Hematopoietic multipotent progenitor cell treated with erythropoietin and hydrocortisone succinate and interleukin-3 and kit ligand, for 6 days (in vitro differentiated cells): ENCODE measurements around the gene BUD23.
"Not testable (repeated sequence)": the region's sequence is repeated elsewhere in the genome, so short reads cannot be mapped to it uniquely, and the experiment has no call there.

Experiments
- DNase-seq: peaks from one replicate; pipeline ENCODE4 v3.0.0-alpha.2; 2015

Gene BUD23, protein sequence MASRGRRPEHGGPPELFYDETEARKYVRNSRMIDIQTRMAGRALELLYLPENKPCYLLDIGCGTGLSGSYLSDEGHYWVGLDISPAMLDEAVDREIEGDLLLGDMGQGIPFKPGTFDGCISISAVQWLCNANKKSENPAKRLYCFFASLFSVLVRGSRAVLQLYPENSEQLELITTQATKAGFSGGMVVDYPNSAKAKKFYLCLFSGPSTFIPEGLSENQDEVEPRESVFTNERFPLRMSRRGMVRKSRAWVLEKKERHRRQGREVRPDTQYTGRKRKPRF

DNA sequence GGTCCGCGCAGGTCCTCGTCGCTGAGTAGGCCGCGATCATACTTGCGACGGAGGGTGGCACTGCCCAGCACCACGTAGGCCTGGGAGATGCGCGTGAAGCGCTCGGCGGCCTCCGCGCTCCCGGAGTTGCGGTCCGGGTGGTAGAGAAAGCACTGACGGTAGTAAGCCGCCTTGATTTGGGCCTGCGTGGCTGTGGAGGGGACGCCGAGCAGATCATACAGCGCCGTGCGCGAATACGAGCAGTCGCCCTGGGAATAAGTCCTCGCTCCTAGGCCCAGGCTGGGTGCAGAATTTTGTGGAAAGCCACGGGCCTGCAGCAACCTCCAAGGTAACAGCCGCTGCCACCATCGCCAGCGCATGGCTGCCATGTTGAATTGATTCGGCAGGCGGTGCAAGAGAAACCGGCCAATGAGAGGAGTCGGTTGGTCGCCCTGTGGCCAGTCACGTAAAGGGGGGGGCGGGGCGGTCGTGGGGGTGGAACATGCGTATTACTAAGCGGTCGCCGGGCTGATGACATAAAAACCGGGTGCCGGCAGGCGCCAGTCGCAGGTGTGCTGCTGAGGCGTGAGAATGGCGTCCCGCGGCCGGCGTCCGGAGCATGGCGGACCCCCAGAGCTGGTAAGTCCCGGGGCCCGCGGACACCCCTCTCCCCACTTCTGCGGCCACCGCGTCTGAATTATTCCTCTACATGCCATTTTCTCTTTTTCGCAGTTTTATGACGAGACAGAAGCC is at the start of gene BUD23, which contains the start of gene DNAJC30:
Gene BUD23 (plus strand): TSS at position 542 of the 732 bp plus-strand sequence. CDS start 29 bp downstream, at position 571.
Gene DNAJC30 (minus strand): TSS at position 398 of the 732 bp plus-strand sequence. CDS start 30 bp downstream, at position 368.
- DNase-seq = peak; percentile 99

DNA sequence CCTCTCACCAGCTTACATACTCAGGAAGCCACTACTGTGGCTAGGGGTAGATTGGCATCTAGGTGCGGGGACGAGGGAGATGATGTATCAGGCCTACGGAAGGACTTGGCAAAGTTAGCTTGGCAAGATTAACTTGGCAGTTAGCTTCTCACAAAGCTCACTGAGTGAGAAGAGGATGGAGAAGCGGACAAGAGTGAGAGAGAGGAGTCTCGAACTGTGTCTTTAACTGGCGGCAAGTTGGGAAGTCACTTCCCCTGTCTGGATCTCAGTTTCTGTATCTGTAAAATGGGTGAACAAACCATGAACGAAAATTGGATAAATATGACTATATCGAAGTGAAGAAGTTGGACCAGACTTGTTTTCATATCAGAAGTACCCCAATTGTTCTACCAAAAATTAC is 49.6 kb upstream of the BUD23 start:
- no peak for DNase-seq

DNA sequence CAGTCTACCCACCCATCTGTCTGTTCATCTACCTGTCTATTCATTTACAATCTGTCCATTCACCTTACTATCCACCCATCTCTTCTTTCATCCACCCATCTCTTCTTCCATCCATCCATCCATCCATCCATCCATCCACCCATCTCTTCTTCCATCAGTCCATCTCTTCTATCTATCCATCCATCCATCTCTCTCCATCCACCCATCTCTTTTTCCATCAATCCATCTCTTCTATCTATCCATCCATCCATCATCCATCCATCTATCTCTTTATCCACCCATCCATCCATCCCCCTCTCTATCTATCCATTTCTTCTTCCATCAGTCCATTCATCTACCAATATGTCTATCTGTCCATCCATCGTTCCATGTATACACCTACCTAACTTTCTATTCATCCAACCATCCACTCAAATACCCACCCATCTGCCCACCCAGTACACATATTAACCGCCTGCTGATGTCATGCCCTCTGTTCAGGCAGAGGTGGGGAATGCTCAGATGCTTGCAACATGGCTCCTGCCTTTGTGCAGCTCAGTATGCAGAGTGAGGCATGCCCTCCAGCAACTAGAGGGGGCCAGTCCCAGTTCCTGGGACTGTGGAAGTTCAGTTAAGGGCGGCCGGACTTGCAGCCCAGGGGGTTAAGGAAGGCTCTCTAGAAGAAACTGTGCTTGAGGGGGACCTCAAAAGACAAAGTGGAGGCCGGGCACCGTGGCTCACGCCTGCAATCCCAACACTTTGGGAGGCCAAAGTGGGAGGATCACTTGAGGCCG is 47.8 kb upstream of the BUD23 start:
- no peak for DNase-seq

DNA sequence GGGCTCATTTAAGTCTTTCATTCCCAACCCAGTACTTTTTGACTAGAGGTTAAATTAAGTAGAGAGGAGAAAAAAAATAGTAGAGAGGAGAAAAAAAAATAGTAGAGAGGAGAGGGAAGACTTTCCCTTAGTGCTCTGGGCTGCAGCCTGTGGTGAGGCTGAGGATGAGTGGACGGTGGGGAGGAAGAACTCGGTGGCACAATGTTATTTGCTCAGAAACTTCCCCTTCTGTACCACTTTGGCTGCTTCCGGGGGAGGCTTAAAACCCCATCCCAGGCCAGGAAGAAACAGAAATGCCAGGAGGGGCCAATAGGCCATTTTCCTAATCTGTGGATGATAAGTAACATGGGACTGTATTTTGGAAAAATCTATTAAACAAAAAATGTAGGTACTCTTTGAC is 44.5 kb upstream of the BUD23 start:
- no peak for DNase-seq

DNA sequence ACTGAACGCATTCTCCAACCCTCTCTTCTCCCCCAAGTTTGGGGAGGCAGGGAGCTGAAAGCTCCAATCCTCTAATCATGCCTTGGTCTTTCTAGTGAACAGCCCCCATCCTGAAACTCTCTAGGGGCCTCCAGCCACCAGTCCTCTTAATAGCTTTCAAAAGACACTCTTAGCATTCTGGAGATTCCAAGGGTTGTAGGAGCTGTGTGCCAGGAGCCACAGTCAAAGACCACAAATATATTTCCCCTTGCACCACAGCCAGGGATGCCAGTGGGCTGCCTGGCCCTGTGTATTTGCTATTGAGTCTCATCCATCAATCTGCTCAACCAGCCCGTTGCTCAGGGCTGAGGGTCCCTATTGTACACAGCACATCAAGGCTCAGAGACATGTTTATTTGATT is 40.6 kb upstream of the BUD23 start:
- no peak for DNase-seq

DNA sequence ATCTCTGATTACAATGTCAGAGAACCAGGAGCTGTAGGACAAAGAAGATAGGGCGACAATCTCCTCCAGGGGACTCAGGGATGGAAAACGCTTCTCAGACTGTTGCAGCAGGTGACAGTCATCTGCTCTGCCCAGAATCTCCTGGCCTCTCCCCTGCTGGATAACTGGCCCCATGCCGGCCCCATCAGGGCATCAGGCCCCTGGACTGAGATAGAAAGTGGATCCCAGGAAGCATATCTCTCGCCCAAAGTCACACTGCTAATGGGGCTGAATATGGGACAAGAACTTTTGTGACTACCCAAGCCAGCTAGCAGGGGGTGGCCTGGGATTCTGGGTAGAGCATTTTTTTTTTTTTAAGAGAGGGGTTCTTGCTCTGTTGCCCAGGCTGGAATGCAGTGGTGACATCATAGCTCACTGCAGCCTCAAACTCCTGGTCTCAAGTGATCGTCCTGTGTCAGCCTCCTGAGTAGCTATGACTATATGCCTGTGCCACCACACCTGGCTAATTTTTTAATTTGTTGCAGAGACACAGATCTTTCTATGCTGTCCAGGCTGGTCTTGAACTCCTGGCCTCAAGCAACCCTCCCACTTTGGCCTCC is 38.6 kb upstream of the BUD23 start:
- no peak for DNase-seq

DNA sequence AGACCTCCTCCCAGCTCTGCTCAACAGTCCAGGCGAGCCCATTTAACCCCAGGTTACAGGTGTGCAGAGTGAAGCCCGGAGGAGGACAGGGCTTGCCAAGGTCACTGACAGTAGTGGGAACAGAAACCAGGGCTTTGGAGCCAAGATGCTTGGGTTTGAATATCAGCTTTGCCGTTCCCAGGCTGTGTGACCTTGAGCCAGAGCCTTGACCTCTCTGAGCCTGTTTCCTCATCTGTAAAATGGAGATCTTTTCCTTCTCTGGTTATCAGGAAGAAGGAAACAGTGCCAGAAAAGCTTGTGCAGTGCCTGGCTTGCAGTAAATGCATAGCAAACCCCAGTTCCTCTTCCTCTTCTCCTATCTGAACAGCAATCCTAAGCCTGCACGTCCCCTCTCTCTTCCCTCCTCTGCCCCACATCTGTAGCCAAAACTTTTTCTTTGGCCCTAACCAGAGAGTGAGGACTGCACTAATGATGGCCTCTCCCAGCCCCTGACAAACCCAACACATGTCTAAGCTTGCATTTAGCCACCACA is 37.7 kb upstream of the BUD23 start:
- DNase-seq = no peak

DNA sequence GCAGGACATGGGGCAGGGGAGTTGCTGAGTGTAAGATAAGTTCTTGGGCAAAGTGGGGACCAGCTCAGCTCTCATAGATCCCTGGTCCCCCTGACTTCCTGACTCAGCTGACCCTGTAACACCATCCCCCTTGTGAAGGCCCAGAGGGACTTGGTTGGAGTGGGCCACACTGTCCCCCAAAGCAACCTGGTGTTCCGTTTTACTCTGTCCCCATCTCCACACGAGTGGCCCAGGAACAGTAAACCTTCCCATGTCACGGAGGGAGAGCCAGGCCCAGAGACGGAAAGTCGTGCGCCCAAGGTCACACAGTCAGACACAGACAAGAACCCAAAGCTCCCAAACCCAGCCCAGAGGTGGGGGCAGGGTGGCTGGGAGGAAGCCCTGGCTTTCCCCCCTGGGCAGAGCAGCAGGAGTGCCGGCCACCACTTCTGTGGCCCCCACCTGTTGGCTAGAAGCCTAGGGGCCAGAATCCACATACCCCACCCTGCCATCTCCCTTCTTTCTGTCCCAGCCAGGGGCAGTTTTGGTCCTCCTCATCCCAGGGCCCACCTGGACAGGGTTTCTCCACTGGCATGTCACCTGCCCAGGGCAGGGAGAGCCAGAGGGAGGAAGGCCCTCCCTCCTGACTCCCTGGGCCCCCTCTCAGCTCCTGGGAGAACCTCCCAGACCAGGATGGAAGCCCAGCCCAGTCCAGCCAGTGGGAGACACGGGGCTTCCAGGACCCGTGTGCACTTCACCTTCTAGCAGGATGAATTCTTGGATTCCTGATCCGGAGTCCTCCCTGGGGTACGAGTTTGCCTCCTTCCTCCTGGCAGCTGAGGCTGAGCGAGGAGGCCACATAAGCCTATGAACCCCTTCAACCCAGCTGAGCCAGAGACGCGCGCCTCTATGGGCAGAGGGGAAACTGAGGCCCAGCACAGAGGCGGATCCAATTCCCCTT is 36.3 kb upstream of the BUD23 start:
- no peak for DNase-seq

DNA sequence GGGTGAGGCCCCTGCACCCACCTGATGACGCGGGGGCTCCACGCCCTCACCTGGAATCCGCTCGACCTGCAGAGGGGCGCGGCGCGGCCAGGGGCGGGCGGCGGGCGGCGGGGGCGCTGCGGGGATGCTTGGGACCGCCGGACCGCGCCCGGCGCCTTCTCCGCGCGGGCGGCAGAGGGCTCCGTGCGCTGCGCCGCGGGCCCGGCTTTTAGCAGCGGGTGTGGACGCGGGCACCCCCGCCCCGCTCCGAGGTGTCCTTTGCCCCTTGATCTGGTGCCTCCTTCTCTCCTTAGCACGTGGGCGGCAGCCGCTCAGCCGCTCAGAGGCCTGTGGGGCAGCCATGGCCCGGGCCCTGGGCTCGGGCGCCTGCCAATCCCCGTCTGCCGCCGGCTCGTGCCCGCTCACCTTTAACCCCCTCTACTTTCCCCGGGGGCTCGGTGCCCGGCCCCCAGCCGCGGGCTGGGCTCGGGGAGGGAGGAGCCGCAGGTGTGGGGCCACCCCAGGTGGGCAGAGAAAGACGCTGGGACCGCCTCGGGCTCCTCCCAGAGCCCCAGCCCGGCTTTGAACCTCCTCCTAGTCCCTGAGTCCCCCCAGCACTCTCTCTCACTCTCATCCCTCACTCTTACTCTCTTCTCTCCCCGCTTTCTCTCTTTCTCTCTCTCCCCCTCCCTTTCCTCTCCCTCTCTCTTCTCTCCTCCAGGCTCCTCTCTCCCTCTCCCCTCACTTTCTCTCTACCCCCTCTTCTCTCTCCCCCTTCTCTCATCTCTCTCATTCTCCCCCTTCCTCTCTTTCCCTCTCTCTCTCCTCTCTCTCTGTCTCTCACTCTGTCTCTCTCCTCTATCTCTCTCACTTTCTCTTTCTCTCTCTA is 35.4 kb upstream of the BUD23 start:
- peak; percentile 42 for DNase-seq

DNA sequence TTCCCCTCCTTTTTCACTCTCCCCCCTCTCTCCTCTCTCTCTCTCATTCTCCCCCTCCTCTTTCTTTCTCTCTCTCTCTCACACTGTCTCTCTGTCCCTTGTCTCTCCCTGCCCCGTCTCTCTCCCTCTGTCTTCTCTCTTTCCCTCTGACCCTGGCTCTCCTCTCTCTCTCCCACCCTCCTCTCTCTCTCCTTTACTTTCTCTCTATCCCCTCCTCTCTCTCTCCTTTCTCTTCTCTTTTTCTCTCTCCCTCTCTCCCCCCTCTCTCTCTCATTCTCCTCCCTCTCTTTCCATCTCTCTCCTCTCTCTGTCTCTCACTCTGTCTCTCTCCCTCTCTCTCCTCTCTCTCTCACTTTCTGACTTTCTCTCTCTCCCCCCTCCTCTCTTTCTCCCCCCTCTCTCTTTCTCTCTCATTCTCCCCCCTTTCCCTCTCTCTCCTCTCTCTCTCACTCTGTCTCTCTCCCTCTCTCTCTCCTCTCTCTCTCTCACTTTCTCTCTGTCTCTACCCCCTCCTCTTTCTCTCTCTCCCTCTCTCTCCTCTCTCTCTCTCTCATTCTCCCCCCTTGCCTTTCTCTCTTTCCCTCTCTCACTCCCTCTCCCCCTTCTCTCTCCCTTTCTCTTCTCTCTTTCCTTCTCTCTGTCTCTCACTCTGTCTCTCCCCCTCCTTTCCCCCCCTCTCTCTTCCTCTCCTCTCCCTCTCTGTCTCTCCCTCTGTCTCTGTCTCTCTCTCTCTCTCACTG is 34.6 kb upstream of the BUD23 start:
- DNase-seq = no peak

DNA sequence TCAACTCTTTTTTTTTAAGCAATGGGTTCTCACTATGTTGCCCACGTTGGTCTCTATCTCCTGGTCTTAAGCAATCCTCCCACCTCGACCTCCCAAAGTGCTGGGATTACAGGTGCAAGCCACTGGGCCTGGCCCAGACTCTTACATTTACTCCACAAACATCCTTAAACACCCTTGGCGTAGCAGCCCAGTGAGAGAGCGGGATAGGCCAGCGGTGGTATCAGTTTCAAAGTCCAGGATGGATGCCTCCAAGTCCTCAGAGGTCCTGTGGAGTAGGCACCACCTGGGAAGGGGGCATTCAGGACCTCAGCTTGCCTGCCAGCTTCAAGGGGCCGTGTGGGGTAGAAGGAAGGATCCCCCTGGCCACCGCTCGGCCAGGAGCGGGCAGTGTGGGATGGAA is 33.8 kb upstream of the BUD23 start:
- no peak for DNase-seq

DNA sequence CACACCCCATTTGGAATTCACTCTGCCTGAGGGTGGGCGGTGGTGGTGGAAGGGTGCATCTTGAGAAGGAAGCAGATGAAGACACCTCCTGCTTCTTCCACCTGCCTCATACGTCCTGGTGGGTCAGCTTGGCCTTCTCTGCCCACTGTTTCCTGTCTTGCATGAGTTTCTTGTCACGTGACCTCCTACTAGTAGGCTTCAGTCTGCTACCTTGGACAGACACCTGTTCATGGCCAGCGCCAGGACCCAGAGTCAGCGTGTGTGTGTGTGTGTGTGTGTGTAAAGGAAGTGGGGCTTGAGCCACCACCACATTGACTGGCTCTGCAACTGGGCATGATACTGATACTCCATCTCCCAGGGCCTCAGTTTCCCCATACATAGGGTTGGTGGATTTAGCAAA is 32.9 kb upstream of the BUD23 start:
- DNase-seq = no peak

DNA sequence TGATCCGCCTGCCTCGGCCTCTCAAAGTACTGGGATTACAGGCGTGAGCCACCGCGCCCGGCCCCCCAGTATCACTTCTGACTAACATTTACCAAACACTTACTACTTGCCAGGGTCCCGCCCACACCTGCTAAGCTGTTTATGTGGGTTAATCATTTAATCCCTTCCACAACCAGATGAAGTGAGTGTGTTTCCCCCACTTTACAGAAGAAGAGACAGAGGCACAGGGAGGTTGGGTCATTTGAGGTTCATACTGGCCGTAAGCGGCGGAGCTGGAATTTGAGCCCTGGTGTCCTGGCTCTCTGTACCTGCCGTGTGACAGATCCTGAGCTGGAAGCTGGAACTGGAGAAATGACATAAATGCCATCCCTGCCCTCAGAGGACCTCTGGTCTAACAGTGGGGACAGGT is 30.9 kb upstream of the BUD23 start:
- no peak for DNase-seq

DNA sequence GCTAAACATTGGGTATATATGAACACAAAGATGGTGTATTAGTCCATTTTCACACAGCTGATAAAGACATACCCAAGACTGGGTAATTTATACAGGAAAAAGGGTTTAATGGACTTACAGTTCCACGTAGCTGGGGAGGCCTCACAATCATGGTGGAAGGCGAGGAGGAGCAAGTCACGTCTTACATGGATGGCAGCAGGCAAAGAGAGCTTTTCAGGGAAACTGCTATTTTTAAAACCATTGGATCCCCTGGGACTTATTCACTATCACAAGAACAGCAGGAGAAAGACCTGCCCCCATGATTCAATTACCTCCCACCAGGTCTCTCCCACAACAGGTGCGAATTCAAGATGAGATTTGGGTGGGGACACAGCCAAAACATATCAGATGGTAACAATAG is 28.1 kb upstream of the BUD23 start:
- DNase-seq = not testable (repeated sequence)

DNA sequence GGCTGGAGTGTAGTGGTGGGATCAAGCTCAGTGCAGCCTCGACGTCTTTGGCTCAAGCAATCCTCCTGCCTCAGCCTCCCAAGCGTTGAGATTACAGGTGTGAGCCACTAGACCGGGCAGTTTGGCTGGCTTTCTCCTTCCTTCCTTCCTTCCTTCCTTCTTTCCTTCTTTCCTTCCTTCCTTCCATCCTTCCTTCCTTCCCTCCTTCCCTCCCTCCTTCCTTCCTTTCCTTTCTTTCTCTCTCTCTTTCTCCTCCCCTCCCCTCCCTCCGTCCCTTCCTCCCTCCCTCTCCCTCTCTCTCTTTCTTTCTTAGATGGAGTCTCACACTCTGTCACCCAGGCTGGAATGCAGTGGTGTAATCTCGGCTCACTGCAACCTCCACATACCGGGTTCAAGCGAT is 23.4 kb upstream of the BUD23 start:
- no peak for DNase-seq

DNA sequence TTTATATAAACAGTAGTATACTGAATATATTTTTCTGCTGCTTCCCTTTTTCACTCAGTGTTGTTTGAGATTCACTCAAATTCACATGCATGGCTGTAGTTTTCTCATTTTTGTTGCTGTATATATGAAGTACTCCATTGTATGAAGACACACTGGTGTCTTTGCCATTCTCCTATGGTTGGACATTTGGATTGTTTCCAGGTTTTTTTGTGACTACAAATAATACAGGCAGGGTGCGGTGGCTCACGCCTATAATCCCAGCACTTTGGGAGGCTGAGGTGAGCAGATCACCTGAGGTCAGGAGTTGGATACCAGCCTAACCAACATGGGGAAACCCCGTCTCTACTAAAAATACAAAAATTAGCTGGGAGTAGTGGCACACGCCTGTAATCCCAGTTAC is 22.8 kb upstream of the BUD23 start:
- DNase-seq = not testable (repeated sequence)

DNA sequence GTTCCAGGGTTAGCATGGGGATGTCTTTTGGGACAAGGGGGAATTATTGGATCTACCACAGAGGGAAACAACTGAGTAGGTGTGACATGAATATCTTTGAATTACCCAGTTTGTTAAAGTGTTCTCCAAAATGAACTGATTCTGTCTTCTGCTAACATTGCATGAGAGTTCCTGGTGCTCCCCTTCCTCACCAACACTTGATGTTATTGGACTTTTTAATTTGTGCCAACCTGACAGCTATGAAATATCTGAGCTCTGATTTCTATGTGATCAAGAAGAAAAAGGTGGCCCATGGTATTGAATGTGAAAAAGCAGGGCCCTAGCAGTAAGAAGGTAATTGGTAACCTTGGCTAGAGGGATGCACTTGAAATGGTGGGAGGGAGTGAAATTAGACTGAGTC is 20.4 kb upstream of the BUD23 start:
- DNase-seq = no peak

DNA sequence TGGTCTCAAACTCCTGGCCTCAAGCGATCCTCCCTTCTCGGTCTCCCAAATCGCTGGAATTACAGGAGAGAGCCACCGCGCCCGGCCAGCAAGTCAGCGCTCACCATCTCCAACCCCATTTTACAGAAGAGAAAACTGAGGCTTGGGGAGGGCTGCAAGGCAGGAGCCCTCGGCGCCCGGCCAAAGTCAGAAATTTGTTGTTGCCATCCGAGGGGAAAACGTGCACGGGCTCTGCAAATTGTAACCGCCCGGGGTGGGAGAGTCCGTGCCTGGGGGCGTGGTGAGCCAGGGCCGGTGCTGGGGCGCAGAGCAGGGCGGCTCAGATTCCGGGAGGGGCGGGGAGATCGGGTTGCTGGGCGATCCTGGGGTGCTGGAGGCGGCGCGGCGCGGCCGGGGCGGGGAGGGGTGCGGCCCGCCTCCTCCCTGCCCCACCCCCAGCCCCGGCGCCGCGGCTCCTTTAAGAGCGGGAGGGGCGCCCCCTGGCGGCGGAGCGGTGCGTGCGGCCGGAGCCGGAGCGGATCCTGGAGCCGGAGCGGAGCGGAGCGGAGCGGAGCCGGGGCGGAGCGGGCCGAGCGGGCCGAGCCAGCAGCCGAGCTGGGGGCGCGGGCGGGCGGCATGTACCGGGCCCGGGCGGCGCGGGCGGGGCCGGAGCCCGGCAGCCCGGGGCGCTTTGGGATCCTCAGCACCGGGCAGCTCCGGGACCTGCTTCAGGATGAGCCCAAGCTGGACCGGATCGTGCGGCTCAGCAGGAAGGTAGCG is 15.9 kb upstream of the BUD23 start, which contains the start of gene VPS37D:
Gene VPS37D (plus strand): TSS at position 488 of the 759 bp plus-strand sequence. CDS start 128 bp downstream, at position 616.
- peak; percentile 96 for DNase-seq
